Glutamatergic neuron (in vitro differentiated cells): Measurements from ENCODE around the gene COL5A3. TPM values are rescaled to one million over a fixed set of nuclear protein-coding genes. Genes with fewer than 3 reads are reported as not detected.

ENCODE experiments used
- DNase-seq: peaks from one replicate; pipeline ENCODE4 v3.0.0; 2022
- H3K27ac Mint-ChIP-seq: one replicate; pipeline ENCODE4 v1.8.0; 2020; ENCODE audit warnings: mild to moderate bottlenecking, mixed read lengths, inconsistent platforms; ENCODE audit not compliant: unreplicated experiment
- H3K27me3 Mint-ChIP-seq: one replicate; pipeline ENCODE4 v1.8.0; 2020; ENCODE audit warnings: mild to moderate bottlenecking, moderate library complexity, mixed read lengths, inconsistent platforms; ENCODE audit not compliant: unreplicated experiment
- H3K36me3 Mint-ChIP-seq: one replicate; pipeline ENCODE4 v1.8.0; 2020; ENCODE audit warnings: mild to moderate bottlenecking, mixed read lengths, inconsistent platforms; ENCODE audit not compliant: unreplicated experiment
- H3K4me1 Mint-ChIP-seq: one replicate; pipeline ENCODE4 v1.8.0; 2020; ENCODE audit warnings: mild to moderate bottlenecking, low read depth, mixed read lengths, inconsistent platforms; ENCODE audit not compliant: unreplicated experiment
- H3K4me3 Mint-ChIP-seq: one replicate; pipeline ENCODE4 v1.8.0; 2020; ENCODE audit warnings: mild to moderate bottlenecking, mixed read lengths, inconsistent platforms; ENCODE audit not compliant: unreplicated experiment
- H3K9me3 Mint-ChIP-seq: one replicate; pipeline ENCODE4 v1.8.0; 2020; ENCODE audit warnings: mild to moderate bottlenecking, moderate library complexity, mixed read lengths, inconsistent platforms; ENCODE audit not compliant: unreplicated experiment
- CTCF ChIP-seq: fragments of 200-600 bp; sonication (generic); IDR thresholded peaks from one replicate; pipeline ENCODE4 v1.5.0; 2021; ENCODE audit not compliant: partially characterized antibody, unreplicated experiment
- total RNA-seq: library from RNA; stranded (reverse); fragmentation: NEBNext Ultra II Directional; extraction: Animal tissue kit (Norgen Biotek cat#: 25700); gene quantifications from one replicate; pipeline ENCODE4 v1.2.1, GENCODE V29; 2021; ENCODE audit not compliant: unreplicated experiment

The COL5A3 gene
- total RNA-seq, 1 donor from 2014 or later: 0.10 TPM

GRCh38 chr19:10020851-10021250 lies 10.5 kb upstream of the COL5A3 start:
- DNase-seq: no peak
- H3K9me3 Mint-ChIP-seq: no peaks in the 10 kb centered on the region
- H3K27me3 Mint-ChIP-seq: peaks cover 6% of the 10 kb centered on the region
- H3K4me1 Mint-ChIP-seq: no peaks in the 10 kb centered on the region
- no peak overlapping the region for H3K27ac Mint-ChIP-seq
- H3K36me3 Mint-ChIP-seq: no peaks in the 10 kb centered on the region
- TF ChIP-seq CTCF: no peak
- no peak overlapping the region for H3K4me3 Mint-ChIP-seq

DNA sequence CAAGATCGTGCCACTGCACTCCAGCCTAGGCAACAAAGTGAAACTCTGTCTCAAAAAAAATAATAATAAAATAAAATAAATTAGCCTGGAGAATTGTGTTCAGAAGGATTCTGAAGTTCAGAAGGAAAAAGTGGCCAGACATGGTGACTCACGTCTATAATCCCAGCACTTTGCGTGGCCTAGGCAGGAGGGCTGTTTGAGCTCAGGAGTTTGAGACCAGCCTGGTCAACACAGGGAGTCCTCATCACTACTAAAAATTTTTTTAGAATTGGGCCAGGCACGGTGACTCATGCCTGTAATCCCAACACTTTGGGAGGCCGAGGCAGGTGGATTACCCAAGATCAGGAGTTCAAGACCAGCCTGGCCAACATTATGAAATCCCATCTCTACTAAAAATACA lies 8.9 kb upstream of the COL5A3 start:
- Mint-ChIP-seq H3K27me3 (peaks cover 6% of the 10 kb centered on the region), H3K9me3 (no peaks in the 10 kb centered on the region), H3K4me1 (no peaks in the 10 kb centered on the region), H3K4me3 (no peak overlapping the region), H3K27ac (no peak overlapping the region), H3K36me3 (no peaks in the 10 kb centered on the region)
- TF ChIP-seq CTCF: no peak
- no peak for DNase-seq

DNA sequence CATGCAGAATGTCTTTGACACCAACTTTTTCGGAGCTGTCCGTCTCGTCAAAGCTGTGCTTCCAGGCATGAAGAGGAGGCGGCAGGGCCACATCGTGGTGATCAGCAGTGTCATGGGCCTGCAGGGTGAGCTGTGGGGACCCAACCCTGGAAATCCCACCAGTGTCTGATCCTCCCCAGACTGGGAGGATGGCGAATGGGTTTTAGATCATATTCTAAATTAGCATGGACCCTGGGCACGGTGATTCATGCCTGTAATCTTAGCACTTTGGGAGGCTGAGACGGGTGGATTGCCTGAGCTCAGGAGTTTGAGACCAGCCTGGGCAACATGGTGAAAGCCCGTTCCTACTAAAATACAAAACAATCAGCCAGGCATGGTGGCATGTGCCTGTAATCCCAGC lies 8.5 kb upstream of the COL5A3 start:
- Mint-ChIP-seq H3K4me3 (no peak overlapping the region), H3K27ac (no peak overlapping the region), H3K36me3 (no peaks in the 10 kb centered on the region), H3K9me3 (no peaks in the 10 kb centered on the region), H3K4me1 (no peaks in the 10 kb centered on the region), H3K27me3 (peaks cover 8% of the 10 kb centered on the region)
- DNase-seq: no peak
- no peak for TF ChIP-seq CTCF

GRCh38 chr19:10018263-10018662 lies 8.0 kb upstream of the COL5A3 start:
- no peak for DNase-seq
- H3K36me3 Mint-ChIP-seq: no peaks in the 10 kb centered on the region
- no peak overlapping the region for H3K4me3 Mint-ChIP-seq
- peaks cover 8% of the 10 kb centered on the region for H3K27me3 Mint-ChIP-seq
- H3K27ac Mint-ChIP-seq: no peak overlapping the region
- H3K9me3 Mint-ChIP-seq: no peaks in the 10 kb centered on the region
- TF ChIP-seq CTCF: no peak
- H3K4me1 Mint-ChIP-seq: no peaks in the 10 kb centered on the region

DNA sequence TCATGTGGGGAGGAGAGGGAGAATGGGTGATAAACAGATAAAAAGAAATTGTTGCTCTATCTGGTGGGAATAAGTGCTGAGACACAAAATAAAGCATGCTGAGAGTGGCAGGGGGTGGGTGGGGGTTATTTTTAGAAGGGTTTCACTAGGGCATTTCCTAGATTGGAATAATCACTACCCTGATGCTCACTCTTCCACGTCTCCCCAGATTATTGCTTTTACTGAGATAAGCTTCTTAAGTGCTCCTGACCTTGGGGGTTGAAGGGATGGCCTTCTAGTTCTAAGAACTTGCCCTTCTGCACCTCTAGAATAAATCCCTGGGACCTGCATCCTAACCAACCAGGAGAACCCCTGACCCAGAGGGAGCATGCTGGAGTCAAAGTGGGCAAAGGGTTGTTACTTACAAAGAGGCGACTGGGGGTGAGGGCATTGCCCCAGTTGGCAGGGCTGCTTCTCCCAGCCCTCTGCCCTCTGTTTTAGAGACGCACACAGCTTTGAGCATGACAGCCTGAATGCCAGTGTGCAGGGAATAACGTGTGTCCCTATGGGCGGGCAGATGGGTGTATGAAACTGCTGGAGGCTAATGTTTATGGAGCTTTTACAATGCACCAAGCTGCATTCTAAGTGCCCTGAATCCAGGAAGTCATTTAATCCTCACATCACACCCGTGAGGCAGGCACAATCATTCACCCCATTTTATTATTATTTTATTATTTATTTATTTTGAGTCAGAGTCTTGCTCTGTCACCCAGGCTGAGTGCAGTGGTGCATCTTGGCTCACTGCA lies 3.7 kb upstream of the COL5A3 start:
- Mint-ChIP-seq H3K9me3 (peaks cover 10% of the 10 kb centered on the region), H3K4me3 (no peak overlapping the region), H3K27me3 (peaks cover 25% of the 10 kb centered on the region), H3K36me3 (peaks cover 5% of the 10 kb centered on the region), H3K4me1 (peaks cover 4% of the 10 kb centered on the region), H3K27ac (no peak overlapping the region)
- TF ChIP-seq CTCF: no peak
- DNase-seq: no peak
